Loucy (cell line): ENCODE results near the gene COX7A2L.

Experiments used
- EZH2phosphoT487 ChIP-seq: fragments of 200-600 bp; IDR thresholded peaks from 2 replicates; pipeline ENCODE4 v1.6.1; 2018; ENCODE audit warnings: antibody characterized with exemption, mild to moderate bottlenecking, moderate library complexity, borderline replicate concordance
- TF ChIP-seq, protein P1 (sequence below): fragments of 200-600 bp; sonication (generic); conservative IDR thresholded peaks from 2 replicates; pipeline ENCODE4 v1.5.1; 2014; ENCODE audit warnings: mild to moderate bottlenecking, antibody characterized with exemption, low read length

DNA sequence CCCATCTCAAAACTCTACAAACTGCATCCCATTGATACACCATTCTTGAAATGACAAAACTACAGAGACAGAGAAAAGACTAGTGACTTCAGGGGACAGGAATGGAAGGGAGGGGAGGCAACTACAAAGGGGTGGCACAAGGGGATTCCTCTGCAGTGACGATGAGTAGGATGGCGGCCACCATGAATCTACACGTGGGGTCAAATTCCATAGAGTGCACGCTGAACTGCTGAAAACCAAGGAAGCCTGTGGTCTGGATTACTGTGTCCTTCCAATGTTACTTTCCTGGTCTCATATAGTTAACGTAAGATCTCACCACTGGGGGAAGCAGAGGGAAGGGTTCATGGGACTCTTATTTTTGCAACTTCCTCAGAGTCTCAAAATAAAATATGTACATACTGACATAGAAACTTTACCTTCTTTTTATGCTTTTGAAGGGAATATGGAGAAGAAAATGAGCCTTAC, 23.6 kb downstream of the COX7A2L start:
- TF ChIP-seq, protein P1, sequence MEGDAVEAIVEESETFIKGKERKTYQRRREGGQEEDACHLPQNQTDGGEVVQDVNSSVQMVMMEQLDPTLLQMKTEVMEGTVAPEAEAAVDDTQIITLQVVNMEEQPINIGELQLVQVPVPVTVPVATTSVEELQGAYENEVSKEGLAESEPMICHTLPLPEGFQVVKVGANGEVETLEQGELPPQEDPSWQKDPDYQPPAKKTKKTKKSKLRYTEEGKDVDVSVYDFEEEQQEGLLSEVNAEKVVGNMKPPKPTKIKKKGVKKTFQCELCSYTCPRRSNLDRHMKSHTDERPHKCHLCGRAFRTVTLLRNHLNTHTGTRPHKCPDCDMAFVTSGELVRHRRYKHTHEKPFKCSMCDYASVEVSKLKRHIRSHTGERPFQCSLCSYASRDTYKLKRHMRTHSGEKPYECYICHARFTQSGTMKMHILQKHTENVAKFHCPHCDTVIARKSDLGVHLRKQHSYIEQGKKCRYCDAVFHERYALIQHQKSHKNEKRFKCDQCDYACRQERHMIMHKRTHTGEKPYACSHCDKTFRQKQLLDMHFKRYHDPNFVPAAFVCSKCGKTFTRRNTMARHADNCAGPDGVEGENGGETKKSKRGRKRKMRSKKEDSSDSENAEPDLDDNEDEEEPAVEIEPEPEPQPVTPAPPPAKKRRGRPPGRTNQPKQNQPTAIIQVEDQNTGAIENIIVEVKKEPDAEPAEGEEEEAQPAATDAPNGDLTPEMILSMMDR: peak; percentile 38
- TF ChIP-seq EZH2phosphoT487: no peak
